ENCODE results near the gene USP7.

GRCh38 chr16:8957063-8957397 is 6.7 kb downstream of the USP7 start:
- TF ChIP-seq CTCF (IDR thresholded peaks at IDR 0.05) (no peak), EP300 (IDR thresholded peaks at IDR 0.05) (no peak), POLR2A (IDR thresholded peaks at IDR 0.05) (no peak)

Measured in ovary (tissue), 3 donors.